ENCODE measurements around the gene CHD5. TPM values are rescaled to one million over a fixed set of nuclear protein-coding genes. Genes with fewer than 3 reads are reported as not detected.

Gene CHD5
- total RNA-seq, 2 donors from 2014 or later, result 0.47 to 0.59 TPM

GRCh38 chr1:6134206-6134605 lies 45.9 kb downstream of the CHD5 start:
- Mint-ChIP-seq H3K36me3 (peaks cover 0 to 9% of the 10 kb centered on the region in 2 donors), H3K27ac (no peak overlapping the region), H3K9me3 (peaks cover 7 to 8% of the 10 kb centered on the region in 2 donors)
- no peak for ATAC-seq
- no peak for DNase-seq (ENCODE audit: low spot score in 2 of 2)

DNA sequence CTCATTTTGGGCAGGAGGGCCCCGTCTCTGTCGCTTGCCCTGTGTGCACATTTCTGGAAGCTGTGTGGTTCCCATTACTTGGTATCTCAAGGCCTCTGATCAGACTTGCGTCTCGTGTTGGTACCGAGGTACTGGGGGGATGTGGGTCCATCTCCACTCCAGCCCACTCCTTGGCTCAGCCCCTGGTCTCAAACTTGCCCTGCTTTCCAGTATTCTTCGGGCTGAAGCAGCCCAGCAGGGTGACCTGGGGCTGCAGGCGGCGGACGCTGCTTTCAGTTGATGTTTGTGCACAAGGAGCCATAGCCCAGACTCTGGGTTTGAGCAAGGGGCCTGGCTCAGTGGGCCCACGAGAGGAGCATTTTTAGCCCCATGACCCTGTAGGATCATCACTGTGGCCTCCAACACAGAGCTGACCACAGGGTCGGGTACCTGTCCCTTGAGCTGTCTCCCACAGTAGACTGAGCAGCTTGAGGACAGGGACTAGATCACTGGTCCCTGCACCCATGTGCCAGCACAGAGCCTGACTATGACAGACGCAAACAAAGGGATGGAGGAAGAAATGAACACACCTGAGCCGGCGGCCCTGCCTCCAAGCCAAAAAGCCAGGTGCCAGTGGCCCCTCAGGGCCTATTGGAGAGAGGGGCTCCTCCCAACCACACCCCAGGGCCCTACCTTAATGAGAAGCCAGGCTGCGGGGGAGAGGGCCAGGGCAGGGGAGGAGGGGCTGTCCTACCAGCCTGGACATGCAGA lies 46.8 kb downstream of the CHD5 start:
- peaks cover 7 to 8% of the 10 kb centered on the region in 2 donors for H3K9me3 Mint-ChIP-seq
- ATAC-seq (no peak), DNase-seq (ENCODE audit: low spot score in 2 of 2) (no peak)
- H3K36me3 Mint-ChIP-seq, result peaks cover 0 to 9% of the 10 kb centered on the region in 2 donors
- H3K27ac Mint-ChIP-seq, result peak overlapping the region in 1 of 2 donors; percentile 26

- no peak for DNase-seq (ENCODE audit: low spot score in 2 of 2)
- ATAC-seq, result no peak
- Mint-ChIP-seq H3K36me3 (peaks cover 0 to 9% of the 10 kb centered on the region in 2 donors), H3K27ac (no peak overlapping the region), H3K9me3 (peaks cover 7 to 8% of the 10 kb centered on the region in 2 donors)
Observed at GRCh38 chr1:6131561-6131960, 48.6 kb downstream of the CHD5 start.

DNA sequence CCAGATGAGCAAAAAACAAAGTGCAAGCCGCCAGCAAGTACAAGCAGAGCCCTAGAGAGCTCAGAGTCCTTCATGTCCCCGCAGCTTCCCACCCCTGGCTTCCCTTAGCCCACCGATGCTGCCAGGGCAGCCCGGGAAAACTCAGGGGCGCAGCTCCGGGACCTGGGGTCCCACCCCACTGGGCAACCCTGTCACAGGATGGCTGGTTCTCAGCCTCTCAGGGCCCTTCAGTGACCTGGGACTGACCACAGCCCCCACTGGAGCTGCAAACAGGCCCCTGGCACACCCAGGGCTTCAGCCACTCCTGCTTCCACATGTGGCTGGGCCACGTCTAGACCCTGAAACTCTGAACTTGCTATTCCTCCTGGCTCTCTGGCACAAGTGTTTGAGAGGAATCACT lies 49.5 kb downstream of the CHD5 start:
- ATAC-seq (no peak), DNase-seq (ENCODE audit: low spot score in 2 of 2) (no peak)
- peaks cover 7 to 8% of the 10 kb centered on the region in 2 donors for H3K9me3 Mint-ChIP-seq
- H3K36me3 Mint-ChIP-seq, result peaks cover 0 to 9% of the 10 kb centered on the region in 2 donors
- H3K27ac Mint-ChIP-seq, result no peak overlapping the region

GRCh38 chr1:6130036-6130435 lies 50.1 kb downstream of the CHD5 start:
- H3K36me3 Mint-ChIP-seq, result peaks cover 0 to 9% of the 10 kb centered on the region in 2 donors
- DNase-seq (ENCODE audit: low spot score in 2 of 2) (no peak), ATAC-seq (no peak)
- H3K27ac Mint-ChIP-seq, result no peak overlapping the region
- peaks cover 7 to 8% of the 10 kb centered on the region in 2 donors for H3K9me3 Mint-ChIP-seq

- Mint-ChIP-seq H3K9me3 (peaks cover 7 to 8% of the 10 kb centered on the region in 2 donors), H3K36me3 (peaks cover 0 to 9% of the 10 kb centered on the region in 2 donors), H3K27ac (no peak overlapping the region)
- ATAC-seq (no peak), DNase-seq (ENCODE audit: low spot score in 2 of 2) (no peak)
Observed at GRCh38 chr1:6129313-6129712, 50.8 kb downstream of the CHD5 start.

GRCh38 chr1:6128276-6129081 lies 51.6 kb downstream of the CHD5 start:
- DNase-seq (ENCODE audit: low spot score in 2 of 2), result no peak
- Mint-ChIP-seq H3K9me3 (peaks cover 7 to 8% of the 10 kb centered on the region in 2 donors), H3K27ac (no peak overlapping the region), H3K36me3 (peaks cover 0 to 9% of the 10 kb centered on the region in 2 donors)
- no peak for ATAC-seq

DNA sequence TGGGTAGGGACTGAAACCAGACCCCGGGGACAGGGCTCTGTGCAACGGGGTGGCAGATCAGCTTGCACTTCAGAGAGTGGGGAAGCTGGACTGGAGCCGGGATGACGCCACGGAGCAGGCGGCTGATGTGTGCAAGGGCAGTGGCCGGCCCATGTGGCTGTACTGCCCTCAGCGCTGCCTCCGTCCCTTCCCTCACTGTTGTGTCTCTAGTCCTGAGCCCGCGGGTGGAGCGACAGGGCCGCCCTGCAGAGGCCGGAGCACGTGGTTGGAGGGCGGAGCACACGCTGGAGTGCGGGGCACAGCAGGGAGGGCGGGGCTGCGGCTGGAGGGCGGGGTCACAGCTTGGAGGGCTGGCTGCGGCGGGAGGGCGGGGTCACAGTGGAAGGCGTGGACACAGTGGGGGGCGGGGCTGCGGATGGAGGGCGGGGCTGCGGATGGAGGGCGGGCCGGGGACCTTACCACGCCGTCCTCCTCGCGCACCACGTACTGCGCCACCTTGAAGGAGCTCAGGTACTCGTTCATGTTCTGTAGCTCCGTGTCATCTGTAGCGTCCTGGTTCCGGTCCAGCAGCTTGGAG lies 52.4 kb downstream of the CHD5 start:
- peaks cover 5 to 8% of the 10 kb centered on the region in 2 donors for H3K9me3 Mint-ChIP-seq
- ATAC-seq (peak; percentile 78 to 87), DNase-seq (ENCODE audit: low spot score in 2 of 2) (peak in 1 of 2 donors; percentile 50)
- peaks cover 0 to 5% of the 10 kb centered on the region in 2 donors for H3K36me3 Mint-ChIP-seq
- H3K27ac Mint-ChIP-seq, result no peak overlapping the region

GRCh38 chr1:6126521-6127067 lies 53.5 kb downstream of the CHD5 start:
- Mint-ChIP-seq H3K9me3 (no peaks in the 10 kb centered on the region), H3K27ac (no peak overlapping the region), H3K36me3 (no peaks in the 10 kb centered on the region)
- no peak for ATAC-seq
- DNase-seq (ENCODE audit: low spot score in 2 of 2), result no peak

DNA sequence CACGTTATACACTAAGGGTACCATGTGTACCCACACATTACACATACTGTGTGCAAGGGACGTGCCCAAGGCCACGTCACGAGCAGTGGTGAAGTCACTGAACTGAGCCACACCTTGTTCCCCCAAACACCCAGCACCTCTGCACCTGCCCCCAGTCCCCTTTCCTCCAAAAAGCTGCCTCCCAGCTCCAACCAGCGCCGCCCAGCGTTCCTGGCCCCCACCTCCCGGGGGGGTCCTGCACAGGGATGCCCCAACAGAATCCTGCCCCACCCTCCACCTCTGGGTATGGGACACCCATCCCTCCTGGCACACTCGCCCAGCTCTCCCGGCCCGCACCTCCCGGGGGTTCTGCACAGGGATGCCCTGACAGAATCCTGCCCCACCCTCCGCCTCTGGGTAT lies 54.1 kb downstream of the CHD5 start:
- ATAC-seq, result no peak
- Mint-ChIP-seq H3K36me3 (no peaks in the 10 kb centered on the region), H3K9me3 (no peaks in the 10 kb centered on the region)

GRCh38 chr1:6125366-6125765 lies 54.8 kb downstream of the CHD5 start:
- H3K9me3 Mint-ChIP-seq, result no peaks in the 10 kb centered on the region
- no peak for DNase-seq (ENCODE audit: low spot score in 2 of 2)
- no peak for ATAC-seq
- H3K36me3 Mint-ChIP-seq, result no peaks in the 10 kb centered on the region
- H3K27ac Mint-ChIP-seq, result no peak overlapping the region

More for the DNA sequence above, 54.1 kb downstream of the CHD5 start:
- H3K27ac Mint-ChIP-seq, result no peak overlapping the region
- DNase-seq (ENCODE audit: low spot score in 2 of 2), result no peak

DNA sequence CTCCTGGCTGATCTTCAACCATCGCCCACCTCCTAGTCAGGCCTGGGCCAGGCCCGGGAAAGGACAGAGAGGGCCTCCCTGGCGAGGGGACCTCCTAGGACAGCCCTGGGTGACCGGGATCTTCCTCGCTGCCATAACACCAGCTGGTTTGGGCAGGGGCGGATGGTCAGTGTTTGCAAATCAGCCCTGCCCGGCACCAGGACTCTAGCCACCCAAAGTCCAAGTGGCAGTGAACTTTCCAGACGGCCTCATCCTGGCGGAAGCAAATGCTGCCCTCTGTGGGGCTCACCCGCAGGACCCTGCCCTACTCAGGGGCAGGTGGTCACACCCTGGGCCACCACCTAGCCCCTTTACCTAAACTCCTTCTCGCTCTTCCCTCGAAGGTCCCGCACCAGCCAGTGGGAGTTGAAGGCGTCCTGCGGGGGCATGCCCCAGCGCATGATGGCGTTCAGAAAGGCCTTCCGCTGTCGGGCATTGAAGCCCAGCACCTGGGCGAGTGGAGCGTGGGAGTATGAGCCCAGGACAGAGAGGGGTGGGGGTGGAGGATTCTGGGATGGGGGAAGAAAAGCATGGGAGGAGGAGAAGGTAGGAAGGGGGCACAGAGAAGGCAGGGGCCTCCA lies 55.3 kb downstream of the CHD5 start:
- H3K9me3 Mint-ChIP-seq, result no peaks in the 10 kb centered on the region
- no peak for DNase-seq (ENCODE audit: low spot score in 2 of 2)
- ATAC-seq, result no peak
- H3K36me3 Mint-ChIP-seq, result no peaks in the 10 kb centered on the region
- H3K27ac Mint-ChIP-seq, result no peak overlapping the region

DNA sequence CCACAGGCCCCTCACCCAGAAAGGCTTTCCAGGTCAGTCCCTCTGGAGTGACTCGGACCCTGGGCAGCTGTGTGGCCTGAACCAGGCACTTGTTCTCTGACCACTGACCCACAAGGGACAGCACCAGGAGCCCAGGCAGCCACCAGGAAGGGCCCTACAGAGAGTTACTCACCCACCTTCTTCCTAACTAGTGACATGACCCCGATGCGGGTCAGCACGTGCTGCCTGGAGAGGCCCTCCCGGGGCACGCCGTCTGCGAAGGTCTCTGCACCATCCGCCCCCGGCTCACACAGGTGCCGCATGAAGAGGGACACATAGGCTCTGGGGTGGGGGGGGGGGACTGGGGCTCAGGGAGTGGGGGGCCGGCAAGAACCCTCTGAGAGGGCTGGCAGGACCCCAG lies 55.8 kb downstream of the CHD5 start:
- ATAC-seq, result no peak
- H3K9me3 Mint-ChIP-seq, result no peaks in the 10 kb centered on the region
- no peak for DNase-seq (ENCODE audit: low spot score in 2 of 2)
- no peak overlapping the region for H3K27ac Mint-ChIP-seq
- H3K36me3 Mint-ChIP-seq, result no peaks in the 10 kb centered on the region

- ATAC-seq (no peak), DNase-seq (ENCODE audit: low spot score in 2 of 2) (no peak)
- no peaks in the 10 kb centered on the region for H3K36me3 Mint-ChIP-seq
- H3K27ac Mint-ChIP-seq, result no peak overlapping the region
- no peaks in the 10 kb centered on the region for H3K9me3 Mint-ChIP-seq
Observed at GRCh38 chr1:6123816-6124215, 56.3 kb downstream of the CHD5 start.

DNA sequence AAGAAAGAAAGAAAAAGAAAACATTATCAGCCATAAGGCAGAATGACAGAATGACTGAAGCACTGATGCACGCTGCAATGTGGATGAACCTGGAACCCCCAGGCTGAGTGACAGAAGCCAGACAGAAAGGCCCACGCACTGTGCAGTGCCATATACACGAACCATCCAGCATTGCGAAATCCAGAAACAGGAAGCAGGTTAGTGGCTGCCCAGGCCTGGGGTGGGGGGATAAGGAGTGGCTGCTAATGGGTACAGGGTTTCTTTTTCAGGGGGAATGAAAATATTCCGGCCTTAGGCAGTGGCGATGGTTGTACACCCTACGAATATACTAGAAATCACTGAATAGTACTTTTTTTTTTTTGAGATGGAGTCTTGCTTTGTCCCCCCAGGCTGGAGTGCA lies 57.0 kb downstream of the CHD5 start:
- H3K36me3 Mint-ChIP-seq, result no peaks in the 10 kb centered on the region
- ATAC-seq (no peak), DNase-seq (ENCODE audit: low spot score in 2 of 2) (no peak)
- peaks cover 0 to 4% of the 10 kb centered on the region in 2 donors for H3K9me3 Mint-ChIP-seq
- no peak overlapping the region for H3K27ac Mint-ChIP-seq

DNA sequence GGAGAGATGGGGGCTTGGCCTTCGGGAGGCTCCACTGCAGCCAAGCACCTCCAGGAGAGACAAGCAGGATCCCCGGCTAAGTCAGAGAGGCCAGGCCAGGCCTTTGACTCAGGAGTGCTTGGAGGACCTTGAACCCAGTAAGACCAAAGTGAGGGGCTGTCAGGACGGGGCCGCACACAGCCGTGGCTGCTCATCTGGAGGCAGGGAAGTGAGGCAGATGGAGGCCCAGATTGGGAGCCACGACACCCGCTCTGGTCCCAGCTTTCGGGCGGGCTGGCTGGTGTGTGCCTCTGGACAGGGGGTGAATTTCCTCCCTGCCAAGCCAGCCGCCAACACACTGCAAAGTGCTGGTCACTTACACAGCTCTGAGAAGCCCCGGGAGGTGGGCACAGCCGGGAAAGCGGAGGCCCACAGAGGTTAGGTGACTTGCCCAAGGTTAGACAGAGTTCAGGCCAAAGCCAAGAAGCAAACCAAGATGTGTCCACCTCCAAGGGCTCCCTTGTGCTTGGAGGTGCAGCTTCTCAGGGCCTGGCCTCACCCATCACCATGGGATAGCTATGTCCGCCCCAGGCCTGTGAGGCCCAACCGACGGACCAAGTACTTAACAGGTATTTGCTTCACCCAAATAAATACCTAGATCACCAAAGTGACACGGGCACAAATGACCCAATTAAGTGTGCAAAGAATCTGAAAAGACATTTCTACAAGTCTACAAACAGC lies 58.3 kb downstream of the CHD5 start:
- Mint-ChIP-seq H3K9me3 (peaks cover 3 to 9% of the 10 kb centered on the region in 2 donors), H3K27ac (no peak overlapping the region), H3K36me3 (peaks cover 0 to 1% of the 10 kb centered on the region in 2 donors)
- ATAC-seq (no peak), DNase-seq (ENCODE audit: low spot score in 2 of 2) (no peak)

Data from activated naive CD4-positive, alpha-beta T cell treated with anti-CD3 and anti-CD28 coated beads, Interleukin-2, amount 50 U/mL, for 72 hours (primary cell).